GM12878 (cell line): ENCODE data around the gene NSUN2. TPM values are rescaled to one million over a fixed set of nuclear protein-coding genes. Genes with fewer than 3 reads are reported as not detected.

Experiments
- ASH2L ChIP-seq: fragments of 300-600, 200-600 bp; sonication (generic); IDR thresholded peaks from 2 replicates; pipeline ENCODE4 v1.6.1; 2017; ENCODE audit warnings: low read depth, mild to moderate bottlenecking, borderline replicate concordance
- BCLAF1 ChIP-seq: fragments of 450-650 bp; IDR thresholded peaks from 2 replicates; pipeline ENCODE4 v1.6.1; 2017; ENCODE audit warnings: antibody characterized with exemption, mild to moderate bottlenecking, moderate library complexity
- CEBPZ ChIP-seq: fragments of 150-350 bp; IDR thresholded peaks from 2 replicates; pipeline ENCODE4 v1.6.1; 2016; ENCODE audit warnings: low read depth, low read length
- E4F1 ChIP-seq: fragments of 450-650 bp; IDR thresholded peaks from 2 replicates; pipeline ENCODE4 v1.6.1; 2018; ENCODE audit warnings: borderline replicate concordance, mild to moderate bottlenecking; ENCODE audit not compliant: partially characterized antibody
- JUND ChIP-seq: IDR thresholded peaks from 2 replicates; pipeline ENCODE4 v1.6.1; 2012; ENCODE audit warnings: low read depth, mild to moderate bottlenecking, low read length, improper control_type of control experiment, moderate library complexity
- LARP7 ChIP-seq: fragments of 450-650 bp; IDR thresholded peaks from 2 replicates; pipeline ENCODE4 v1.6.1; 2017; ENCODE audit warnings: mild to moderate bottlenecking
- MYB ChIP-seq: fragments of 150-350 bp; IDR thresholded peaks from 2 replicates; pipeline ENCODE4 v1.6.1; 2014; ENCODE audit warnings: mild to moderate bottlenecking, low read depth, low read length, borderline replicate concordance
- MYC ChIP-seq: IDR thresholded peaks from 2 replicates; pipeline ENCODE4 v1.6.1; 2011; ENCODE audit warnings: mild to moderate bottlenecking, low read length, moderate library complexity, inconsistent platforms; ENCODE audit not compliant: insufficient read depth, insufficient replicate concordance, insufficient read length, severe bottlenecking
- NFXL1 ChIP-seq: fragments of 450-650 bp; IDR thresholded peaks from 2 replicates; pipeline ENCODE4 v1.6.1; 2017; ENCODE audit warnings: antibody characterized with exemption, mild to moderate bottlenecking, borderline replicate concordance
- PAX5 ChIP-seq: IDR thresholded peaks from 2 replicates; pipeline ENCODE4 v1.6.1; 2011; ENCODE audit warnings: low read depth, low read length, borderline replicate concordance
- POLR2A ChIP-seq: IDR thresholded peaks from 2 replicates; pipeline ENCODE4 v1.6.1; 2011; ENCODE audit warnings: low read depth, mild to moderate bottlenecking, low read length
- RAD21 ChIP-seq: IDR thresholded peaks from 2 replicates; pipeline ENCODE4 v1.6.1; 2011; ENCODE audit warnings: mild to moderate bottlenecking, low read depth, low read length, moderate library complexity; ENCODE audit not compliant: insufficient read depth
- SKIL ChIP-seq: fragments of 450-650 bp; IDR thresholded peaks from 2 replicates; pipeline ENCODE4 v1.6.1; 2017; ENCODE audit warnings: mild to moderate bottlenecking, low read depth, inconsistent platforms; ENCODE audit not compliant: poor library complexity, severe bottlenecking
- SMAD1 ChIP-seq: fragments of 450-650 bp; IDR thresholded peaks from 2 replicates; pipeline ENCODE4 v1.6.1; 2018; ENCODE audit warnings: mild to moderate bottlenecking, low read depth; ENCODE audit not compliant: partially characterized antibody
- SMARCA5 ChIP-seq: fragments of 450-650 bp; IDR thresholded peaks from 2 replicates; pipeline ENCODE4 v1.6.1; 2017; ENCODE audit warnings: mild to moderate bottlenecking
- TCF7 ChIP-seq: IDR thresholded peaks from 2 replicates; pipeline ENCODE4 v1.6.1; 2014; ENCODE audit warnings: antibody characterized with exemption, borderline replicate concordance
- ZBED1 ChIP-seq: IDR thresholded peaks from 2 replicates; pipeline ENCODE4 v1.6.1; 2016; ENCODE audit warnings: borderline replicate concordance
- ZSCAN29 ChIP-seq: fragments of 450-650 bp; IDR thresholded peaks from 2 replicates; pipeline ENCODE4 v1.6.1; 2017; ENCODE audit warnings: mild to moderate bottlenecking, moderate library complexity
- polyA plus RNA-seq, 11 experiments: library from polyadenylated mRNA; depleted of rRNA in 4 of 11; unstranded in 6 of 11; stranded (reverse) in 5 of 11; fragments of >200 nt; fragmentation: Nextera tagmentation in 4 of 11; fragmentation: Illumina TruSeq in 1 of 11; extraction: Ambion mirVana in 4 of 11; extraction: Trizol in 1 of 11; gene quantifications; 1 replicate in 1 of 11; 2 replicates in 10 of 11; pipeline versions ENCODE4 v1.2.1 to v1.2.3, GENCODE V29; 2011 to 2016; ENCODE audit warnings: inconsistent platforms in 2 of 11, missing spikeins in 2 of 11, low read depth in 1 of 11
- total RNA-seq, 4 experiments: library from RNA; depleted of rRNA in 3 of 4; stranded (reverse); fragments of >200 nt in 3 of 4; fragmentation: Illumina TruSeq in 1 of 4; extraction: Trizol in 1 of 4; gene quantifications; 2 replicates each; pipeline versions ENCODE4 v1.2.1 to v1.2.3, GENCODE V29; 2013 to 2021

The NSUN2 gene
- total and polyA plus RNA-seq, 10 of the 15 experiments (the other 5 are each of a cell fraction or from before 2014, with no cell fraction given): 8.0 to 112 (median 91.1) TPM

- no peak for TF ChIP-seq SKIL
- no peak for TF ChIP-seq NFXL1
- TF ChIP-seq JUND: no peak
- no peak for TF ChIP-seq SMAD1
- no peak for TF ChIP-seq SMARCA5
- TF ChIP-seq ZSCAN29: no peak
- no peak for TF ChIP-seq LARP7
- TF ChIP-seq MYC: no peak
- no peak for TF ChIP-seq CEBPZ
- no peak for TF ChIP-seq ZBED1
- TF ChIP-seq POLR2A: no peak
- TF ChIP-seq TCF7: no peak
- TF ChIP-seq RAD21: no peak
- TF ChIP-seq ASH2L: no peak
- TF ChIP-seq PAX5: peak; percentile 87
- no peak for TF ChIP-seq BCLAF1
- no peak for TF ChIP-seq E4F1
- TF ChIP-seq MYB: no peak
These were observed 19.2 kb upstream of the NSUN2 start (continued) for GRCh38 chr5:6652025-6652424.
